ENCODE data around the gene GZMM.
A peak's percentile ranks its signal among the peaks of the same experiment; 100 is the strongest.
"Not testable (repeated sequence)": the region's sequence is repeated elsewhere in the genome, so short reads cannot be mapped to it uniquely, and the experiment has no call there.

Gene GZMM

GRCh38 chr19:583198-583967, 39.5 kb downstream of the GZMM start:
- no peak for DNase-seq (ENCODE audit: low read depth)

- no peak for DNase-seq (ENCODE audit: low read depth)
Observed at GRCh38 chr19:583968-584239, 40.1 kb downstream of the GZMM start.

- DNase-seq (ENCODE audit: low read depth): no peak
Observed at GRCh38 chr19:584240-585001, 40.6 kb downstream of the GZMM start.

- DNase-seq (ENCODE audit: low read depth): not testable (repeated sequence)
Observed at GRCh38 chr19:585146-585545, 41.3 kb downstream of the GZMM start.

- DNase-seq (ENCODE audit: low read depth): no peak
Observed at GRCh38 chr19:585551-586110, 41.8 kb downstream of the GZMM start.

GRCh38 chr19:588093-588740, 44.4 kb downstream of the GZMM start:
- DNase-seq (ENCODE audit: low read depth): peak; percentile 76

GRCh38 chr19:588741-589692, 45.2 kb downstream of the GZMM start:
- no peak for DNase-seq (ENCODE audit: low read depth)

- no peak for DNase-seq (ENCODE audit: low read depth)
Observed at GRCh38 chr19:589693-590395, 46.0 kb downstream of the GZMM start, which contains the start of gene HCN2. Gene HCN2, plus strand, starts transcription at chr19:589881. Its CDS starts 65 bp downstream, at chr19:589946.

- DNase-seq (ENCODE audit: low read depth): peak; percentile 54
Observed at GRCh38 chr19:590396-590745, 46.5 kb downstream of the GZMM start.

- no peak for DNase-seq (ENCODE audit: low read depth)
Observed at GRCh38 chr19:590750-591098, 46.9 kb downstream of the GZMM start.

GRCh38 chr19:591099-591958, 47.5 kb downstream of the GZMM start:
- DNase-seq (ENCODE audit: low read depth): peak; percentile 25

GRCh38 chr19:592101-592500, 48.2 kb downstream of the GZMM start:
- no peak for DNase-seq (ENCODE audit: low read depth)

- no peak for DNase-seq (ENCODE audit: low read depth)
Observed at GRCh38 chr19:593055-593454, 49.2 kb downstream of the GZMM start.

- no peak for DNase-seq (ENCODE audit: low read depth)
Observed at GRCh38 chr19:593505-593904, 49.7 kb downstream of the GZMM start.

GRCh38 chr19:594265-594870, 50.5 kb downstream of the GZMM start:
- DNase-seq (ENCODE audit: low read depth): no peak

GRCh38 chr19:595326-596262, 51.7 kb downstream of the GZMM start:
- no peak for DNase-seq (ENCODE audit: low read depth)

- DNase-seq (ENCODE audit: low read depth): no peak
Observed at GRCh38 chr19:596263-596655, 52.4 kb downstream of the GZMM start.
